Gastroesophageal sphincter (tissue), 3 donors: ENCODE results near the gene CA5B.
"Not testable (repeated sequence)": the region's sequence is repeated elsewhere in the genome, so short reads cannot be mapped to it uniquely, and the experiment has no call there.

Source experiments
- CTCF ChIP-seq, 4 experiments: fragments of 200-600 bp in 2 of 4; fragments of 450-650 bp in 2 of 4; sonication (generic) in 1 of 4; IDR thresholded peaks; one replicate each; pipeline ENCODE4 v1.5.1; 2017 to 2019; ENCODE audit warnings: antibody characterized with exemption in 4 of 4, mild to moderate bottlenecking in 2 of 4, moderate library complexity in 2 of 4
- POLR2A ChIP-seq, 2 donors: fragments of 450-650 bp; IDR thresholded peaks; one replicate each; pipeline ENCODE4 v1.6.1; 2017; ENCODE audit warnings: antibody characterized with exemption in 2 of 2, mild to moderate bottlenecking in 2 of 2, moderate library complexity in 1 of 2

DNA sequence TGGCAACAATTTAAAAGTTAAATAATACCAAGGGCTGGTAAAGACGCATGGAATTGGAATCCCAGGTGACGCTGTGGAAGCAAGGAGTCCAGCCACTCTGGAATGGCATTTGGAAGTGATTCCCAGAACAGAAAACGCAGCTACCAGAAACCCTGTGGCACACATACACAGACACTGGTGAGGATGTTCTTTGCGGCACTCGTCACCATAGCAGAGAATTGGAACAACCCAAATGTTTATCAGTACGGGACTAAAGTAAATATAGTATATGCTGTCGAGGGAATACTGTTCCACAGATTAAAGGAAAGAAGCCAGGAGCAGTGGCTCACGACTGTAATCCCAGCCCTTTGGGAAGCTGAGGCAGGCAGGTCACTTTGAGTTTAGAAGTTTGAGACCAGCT lies 33.8 kb upstream of the CA5B start:
- TF ChIP-seq CTCF, POLR2A (IDR thresholded peaks at IDR 0.05): not testable (repeated sequence)
